ENCODE measurements around the gene OR10G2.
"Not testable (repeated sequence)": the region's sequence is repeated elsewhere in the genome, so short reads cannot be mapped to it uniquely, and the experiment has no call there.

OR10G2 gene

DNA sequence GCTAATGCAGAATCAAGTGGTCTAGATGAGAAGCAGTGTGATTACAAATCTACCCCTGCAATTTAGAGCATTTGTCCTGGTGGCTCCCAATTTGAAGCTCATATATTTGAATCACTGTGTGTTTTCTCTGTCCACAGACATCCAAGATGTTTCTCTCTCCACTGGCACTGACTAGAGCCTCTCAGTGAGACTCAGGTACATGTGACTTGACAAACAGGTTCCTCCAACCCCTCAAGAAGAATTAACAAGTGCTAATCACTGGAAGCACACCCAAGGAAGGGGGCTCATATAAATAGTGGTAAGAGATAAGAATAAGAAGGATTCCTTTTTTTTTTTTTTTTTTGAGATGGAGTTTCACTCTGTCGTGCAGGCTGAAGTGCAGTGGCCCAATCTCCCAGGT is 20.5 kb downstream of the OR10G2 start:
- H3K4me3 ChIP-seq (ENCODE audit: control insufficient read depth, low read depth, low read length) = no peak overlapping the region
- no peak for DNase-seq (ENCODE audit: low read depth)
- TF ChIP-seq CTCF (IDR thresholded peaks at IDR 0.05; ENCODE audit: control insufficient read depth, insufficient read depth, low read depth, low read length, missing control alignments) = no peak

GRCh38 chr14:21612324-21612723 is 22.4 kb downstream of the OR10G2 start:
- no peak for DNase-seq (ENCODE audit: low read depth)
- TF ChIP-seq CTCF (IDR thresholded peaks at IDR 0.05; ENCODE audit: control insufficient read depth, insufficient read depth, low read depth, low read length, missing control alignments) = no peak
- no peak overlapping the region for H3K4me3 ChIP-seq (ENCODE audit: control insufficient read depth, low read depth, low read length)

DNA sequence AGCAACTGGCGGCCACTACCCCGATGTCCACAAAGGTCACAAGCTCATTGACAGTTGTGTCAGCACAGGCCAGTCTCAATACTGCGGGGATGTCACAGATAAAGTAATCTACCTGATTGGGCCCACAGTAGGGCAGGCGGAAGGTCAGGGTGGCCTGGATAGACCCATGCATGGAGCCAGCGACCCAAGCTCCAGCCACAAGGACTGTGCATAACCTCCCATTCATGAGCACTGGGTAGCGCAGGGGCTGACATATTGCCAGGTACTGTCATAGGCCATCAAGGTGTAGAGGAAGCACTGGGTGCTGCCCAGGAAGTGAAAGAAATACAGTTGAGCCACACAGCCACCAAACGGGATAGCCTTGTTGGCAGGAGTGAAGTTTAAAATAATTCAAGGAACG is 32.6 kb downstream of the OR10G2 start:
- DNase-seq (ENCODE audit: low read depth); H3K4me3 ChIP-seq (ENCODE audit: control insufficient read depth, low read depth, low read length): not testable (repeated sequence)

- TF ChIP-seq CTCF (IDR thresholded peaks at IDR 0.05; ENCODE audit: control insufficient read depth, insufficient read depth, low read depth, low read length, missing control alignments) = no peak
- no peak overlapping the region for H3K4me3 ChIP-seq (ENCODE audit: control insufficient read depth, low read depth, low read length)
- no peak for DNase-seq (ENCODE audit: low read depth)
Measured at GRCh38 chr14:21589317-21589716, 45.4 kb downstream of the OR10G2 start.
